HG03442 (cell line): ENCODE results near the gene ASF1A.
A peak's percentile ranks its signal among the peaks of the same experiment; 100 is the strongest.

Experiments
- ATAC-seq: cut with Tn5 transposase; IDR thresholded peaks from one replicate; pipeline ENCODE4 v1.9.1; 2021; ENCODE audit warnings: mild to moderate bottlenecking, moderate library complexity; ENCODE audit not compliant: unreplicated experiment

The ASF1A gene

DNA sequence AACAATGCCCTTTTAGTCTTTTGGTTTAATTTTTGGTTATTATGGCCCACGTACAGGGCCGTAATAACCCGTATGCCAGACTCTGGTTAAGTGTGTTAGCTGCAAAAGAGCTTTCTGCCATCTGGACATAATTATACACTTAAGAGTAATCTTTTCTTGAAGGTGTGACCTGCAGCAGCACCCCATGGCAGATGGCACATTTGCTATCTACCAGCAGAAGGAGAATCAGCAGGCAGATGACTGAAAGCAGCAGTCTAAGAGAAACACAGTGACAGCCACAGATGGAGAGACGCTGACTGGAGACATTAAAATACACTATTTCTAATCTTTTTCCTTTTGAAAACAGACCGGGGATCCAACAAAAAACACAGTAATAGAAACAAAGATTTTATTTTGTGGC, 18.7 kb downstream of the ASF1A start:
- no peak for ATAC-seq

DNA sequence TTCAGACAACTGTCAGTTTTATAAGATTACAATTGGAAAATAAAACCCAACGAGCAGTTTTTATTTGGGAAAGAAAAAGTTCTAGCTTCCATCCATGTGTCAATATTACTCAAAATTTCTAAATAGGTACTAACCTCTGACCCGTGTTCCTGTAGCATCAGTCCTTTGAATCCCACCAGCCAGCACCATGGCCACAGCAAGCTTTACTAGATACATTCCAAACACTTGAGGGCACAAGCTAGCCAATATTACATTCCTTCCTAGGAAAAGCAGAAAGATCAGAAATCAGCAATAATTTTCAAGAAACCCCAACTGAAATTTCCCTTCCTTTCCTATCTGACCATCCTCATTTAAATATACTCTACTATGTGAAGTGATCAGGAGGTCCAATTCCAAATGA, 19.2 kb downstream of the ASF1A start:
- no peak for ATAC-seq

DNA sequence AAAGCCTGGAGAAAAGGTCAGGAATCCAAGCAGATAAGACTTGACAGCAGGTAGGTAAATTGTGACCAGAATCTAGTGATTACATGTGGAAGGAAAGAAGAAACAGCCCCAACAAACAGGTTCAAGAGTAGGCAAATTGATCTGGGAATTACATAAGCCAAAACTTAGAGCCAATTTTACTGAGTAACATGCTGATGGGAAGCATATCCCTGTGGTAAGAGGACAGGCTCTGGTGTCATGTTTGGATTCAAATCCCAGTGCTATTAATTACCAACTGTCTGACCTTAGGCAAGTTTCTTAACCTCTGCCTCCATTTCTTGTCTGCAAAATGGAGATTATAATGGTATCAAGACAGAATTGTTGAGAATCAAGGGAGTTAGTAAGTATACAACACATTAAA, 20.6 kb downstream of the ASF1A start:
- no peak for ATAC-seq

DNA sequence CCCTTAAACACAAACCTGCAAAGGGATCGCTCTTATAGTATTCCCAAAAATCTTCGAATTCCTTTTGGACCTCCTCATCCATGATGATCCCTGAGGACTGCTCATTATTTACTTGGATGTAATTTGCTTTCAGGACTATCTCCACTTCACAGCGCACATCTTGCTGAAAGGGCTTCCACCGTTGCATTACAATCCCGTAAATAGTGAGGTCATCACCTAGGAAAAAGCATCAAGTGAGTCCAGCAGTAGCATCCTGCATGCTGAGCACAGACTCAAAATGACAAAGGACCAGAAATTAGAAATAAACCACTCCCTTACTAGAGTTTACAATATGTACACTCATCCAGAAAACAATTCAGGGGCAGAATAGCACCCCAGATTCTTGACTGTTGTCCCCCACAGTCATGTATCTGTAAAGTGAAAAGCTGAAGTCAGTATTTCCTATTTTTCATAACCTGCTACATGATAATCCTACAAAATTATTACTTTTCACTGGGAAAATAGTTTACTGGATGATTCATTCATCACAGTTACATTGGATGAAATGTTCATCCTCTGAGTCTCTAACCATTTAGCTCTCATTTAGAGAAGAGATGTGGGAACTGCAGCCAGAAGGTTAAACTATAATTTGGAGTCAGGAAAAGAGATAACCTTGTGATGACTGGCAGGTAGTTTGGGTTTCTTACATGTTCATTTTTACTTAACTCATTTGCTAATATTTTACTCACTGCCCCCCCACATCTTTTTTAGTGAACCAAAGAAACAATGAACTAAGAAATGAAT, 23.8 kb downstream of the ASF1A start:
- no peak for ATAC-seq

DNA sequence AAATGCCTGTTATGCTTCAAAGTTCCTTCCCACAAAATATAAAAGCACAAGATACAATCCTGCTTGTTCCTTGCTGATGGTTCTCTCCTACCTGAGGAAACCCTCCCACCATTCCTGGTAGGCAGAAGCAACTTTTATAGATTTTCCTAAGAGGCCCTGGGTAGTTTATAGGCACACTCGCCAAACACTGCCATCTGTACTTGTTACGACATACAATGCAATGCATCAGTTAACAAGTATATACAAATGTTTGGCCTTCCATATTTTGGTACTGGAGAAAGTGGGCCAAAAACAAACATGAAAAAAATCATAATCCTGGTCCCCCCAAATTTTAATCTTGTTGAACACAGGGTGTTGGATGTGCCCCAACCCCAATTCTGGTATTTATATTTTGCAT, 24.4 kb downstream of the ASF1A start:
- no peak for ATAC-seq

DNA sequence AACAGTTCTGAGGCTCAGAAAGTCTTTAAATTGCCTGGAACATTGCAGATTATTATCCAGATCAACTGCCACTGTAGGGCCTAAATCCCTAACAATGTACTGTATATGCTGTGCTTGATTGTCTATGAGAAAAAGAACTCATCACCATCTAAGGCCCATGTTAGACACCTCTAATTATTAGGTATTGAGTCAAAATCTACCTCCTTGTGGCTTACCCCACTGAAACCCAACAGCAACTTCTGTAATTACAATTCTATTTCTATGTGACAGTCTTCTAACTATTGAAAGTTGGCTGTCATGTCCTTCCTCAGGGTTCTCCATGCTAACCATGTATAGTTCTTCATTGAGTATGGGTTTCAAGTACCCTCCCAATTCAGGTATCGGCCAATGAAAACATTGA, 27.1 kb downstream of the ASF1A start:
- peak; percentile 67 for ATAC-seq

DNA sequence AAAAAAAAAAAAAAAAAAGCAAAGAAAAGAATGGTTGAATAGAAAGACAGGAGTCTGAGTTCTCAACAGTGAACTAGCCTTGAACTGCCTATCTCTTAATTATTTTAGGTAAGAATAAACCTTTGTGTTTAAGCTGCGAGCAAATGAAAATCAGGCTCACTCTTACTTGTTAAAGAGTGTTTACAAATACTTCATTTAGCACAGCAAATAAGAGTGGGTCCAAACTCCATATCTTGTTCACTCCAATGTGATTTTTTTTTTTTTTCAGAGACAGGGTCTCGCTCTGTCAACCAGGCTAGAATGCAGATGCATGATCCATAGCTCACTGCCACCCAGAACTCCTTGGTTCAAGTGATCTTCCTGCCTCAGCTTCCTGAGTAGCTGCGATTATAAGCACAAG, 29.1 kb downstream of the ASF1A start:
- ATAC-seq = no peak

DNA sequence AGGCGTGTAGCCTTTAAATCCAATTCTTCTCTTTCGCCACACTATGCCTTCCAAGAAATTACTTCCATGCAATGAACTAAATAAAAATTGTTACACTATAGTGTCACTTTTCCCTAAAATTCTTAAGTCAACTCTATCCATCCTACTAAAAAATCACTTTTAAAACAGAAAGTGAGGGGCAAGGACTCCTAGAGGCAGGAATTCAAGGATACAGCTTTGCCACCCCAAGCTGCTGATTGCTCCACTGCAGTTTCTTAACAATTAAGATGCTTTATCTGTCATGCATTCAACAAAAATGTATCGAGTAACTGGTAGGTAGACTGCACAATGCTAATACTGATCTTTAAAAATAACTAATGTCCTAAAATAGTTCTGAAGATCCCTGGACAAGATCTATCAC, 36.7 kb downstream of the ASF1A start:
- no peak for ATAC-seq

DNA sequence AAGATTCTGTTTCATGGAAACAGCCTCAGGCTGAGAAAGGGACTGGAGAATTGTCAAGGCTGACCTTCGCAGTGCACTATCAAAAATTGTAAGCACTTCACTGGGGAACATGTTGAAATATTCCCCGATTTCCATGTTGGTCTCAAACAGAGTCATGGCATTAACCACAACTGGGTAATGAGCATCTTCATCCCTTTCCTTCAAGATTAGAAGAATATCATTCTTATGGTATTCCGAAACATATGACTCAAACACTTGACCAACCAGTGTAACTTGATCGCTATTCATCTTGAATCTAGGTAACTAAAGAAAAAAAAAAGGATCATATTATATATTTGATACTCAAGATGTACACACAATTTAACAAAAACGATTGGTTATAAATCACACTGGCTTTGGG, 37.5 kb downstream of the ASF1A start:
- ATAC-seq = no peak

DNA sequence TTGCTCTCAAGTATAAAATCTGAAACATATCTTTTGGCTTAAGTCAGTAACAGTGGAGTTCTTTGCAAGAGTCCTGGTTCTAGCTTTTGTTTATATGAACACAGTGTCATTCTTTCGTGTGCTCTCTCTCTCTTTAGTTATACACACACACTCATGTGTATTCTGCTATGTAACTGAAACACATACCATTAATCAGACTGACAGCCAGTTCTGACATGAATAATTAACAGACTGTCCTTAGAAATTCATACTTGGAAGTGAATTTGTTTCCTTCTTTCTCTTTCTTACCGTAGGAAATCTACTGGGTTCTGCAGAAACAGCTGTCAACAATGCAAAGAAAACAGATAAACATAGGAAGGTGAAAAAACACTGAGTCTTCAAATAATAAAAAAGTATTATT, 38.5 kb downstream of the ASF1A start:
- ATAC-seq = no peak

DNA sequence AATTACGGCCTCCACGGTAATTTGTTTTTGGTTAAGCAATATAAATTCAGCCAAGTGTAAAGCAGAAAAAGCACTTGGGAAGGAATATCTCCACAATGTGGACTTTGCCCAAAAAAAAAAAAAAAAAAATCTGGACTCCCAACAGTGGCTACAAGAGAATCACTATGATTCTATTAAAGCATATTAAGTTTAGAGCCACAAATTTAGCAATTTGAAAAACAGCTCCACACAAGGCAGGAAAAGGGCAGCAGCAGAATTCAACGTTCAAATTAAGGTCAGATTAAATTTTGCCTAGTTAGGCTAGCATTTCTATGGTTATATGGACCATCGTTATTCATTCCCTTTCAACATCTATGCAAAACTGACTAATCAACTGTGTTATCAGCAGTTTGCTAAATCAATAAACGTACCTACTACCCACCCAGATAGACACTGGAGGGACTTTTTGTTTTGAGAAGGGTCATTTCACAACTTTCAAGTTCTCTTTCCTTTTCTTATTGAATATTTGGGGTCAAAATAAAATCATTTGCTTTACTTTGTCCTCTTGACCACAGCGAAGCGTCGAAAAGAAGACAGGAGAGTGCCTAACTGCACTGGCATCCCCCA, 40.0 kb downstream of the ASF1A start:
- no peak for ATAC-seq

DNA sequence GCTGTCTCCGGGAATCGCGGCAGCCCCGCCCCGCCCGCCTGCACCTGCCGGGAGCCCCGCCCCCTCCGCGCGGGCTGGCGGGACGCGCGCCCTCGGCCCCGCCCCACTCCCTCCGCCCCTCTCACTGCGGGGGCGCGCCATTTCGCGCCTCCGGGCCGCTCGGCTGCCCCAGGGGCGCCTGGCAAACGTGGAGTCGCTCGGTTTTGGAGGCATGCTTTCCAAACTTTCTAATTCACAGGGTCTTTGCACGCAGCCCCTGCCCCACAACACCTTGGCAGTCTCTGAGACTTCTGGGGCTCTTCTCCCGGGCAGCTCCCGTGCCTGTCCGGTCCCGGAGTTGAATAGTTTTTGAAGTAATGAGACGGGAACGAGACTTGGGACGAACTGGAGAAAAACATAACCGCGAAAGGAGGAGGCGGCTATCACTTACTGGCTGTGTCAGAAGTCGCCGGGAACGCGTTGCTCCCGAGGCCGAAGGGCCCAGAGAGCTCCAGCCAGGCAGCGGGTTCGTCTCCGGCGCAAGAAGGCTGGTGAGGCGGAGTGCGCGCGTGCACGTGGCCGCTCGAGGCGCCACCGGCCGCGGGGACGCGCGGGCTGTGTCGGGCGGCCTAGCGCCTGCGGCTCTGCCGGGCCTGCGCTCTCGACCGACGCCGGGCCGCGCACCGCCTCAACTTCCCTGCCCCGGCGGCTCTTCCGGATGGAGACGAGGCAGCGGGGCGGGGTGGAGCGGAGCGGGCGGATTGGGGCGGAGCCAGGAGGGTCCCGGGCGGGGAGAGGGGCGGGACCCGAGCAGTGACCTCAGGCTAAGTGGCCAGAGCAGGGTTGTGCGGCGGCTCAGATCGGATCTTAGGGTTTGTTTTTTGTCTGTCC, 40.7 kb downstream of the ASF1A start, which contains the start of gene MCM9:
Gene MCM9 (minus strand): TSS at position 699 of the 870 bp plus-strand sequence. CDS start 3,436 bp downstream, outside the sequence.
- ATAC-seq = peak; percentile 96

DNA sequence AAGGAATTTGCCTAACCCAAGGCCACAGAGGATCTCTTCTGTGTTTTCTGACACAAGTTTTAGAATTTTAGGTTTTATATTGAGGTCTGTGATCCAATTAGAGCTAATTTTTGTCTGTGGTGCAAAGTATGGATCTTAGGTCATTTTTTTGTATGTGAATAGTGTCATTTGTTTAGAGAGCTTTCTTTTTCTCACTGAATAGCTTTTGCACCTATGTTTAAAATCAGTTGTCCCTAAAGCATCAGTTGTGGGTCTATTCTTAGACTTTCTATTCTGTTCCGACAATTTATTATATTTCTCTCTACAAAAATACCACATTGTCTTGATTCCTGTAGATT, 41.3 kb downstream of the ASF1A start:
- peak; percentile 2 for ATAC-seq

DNA sequence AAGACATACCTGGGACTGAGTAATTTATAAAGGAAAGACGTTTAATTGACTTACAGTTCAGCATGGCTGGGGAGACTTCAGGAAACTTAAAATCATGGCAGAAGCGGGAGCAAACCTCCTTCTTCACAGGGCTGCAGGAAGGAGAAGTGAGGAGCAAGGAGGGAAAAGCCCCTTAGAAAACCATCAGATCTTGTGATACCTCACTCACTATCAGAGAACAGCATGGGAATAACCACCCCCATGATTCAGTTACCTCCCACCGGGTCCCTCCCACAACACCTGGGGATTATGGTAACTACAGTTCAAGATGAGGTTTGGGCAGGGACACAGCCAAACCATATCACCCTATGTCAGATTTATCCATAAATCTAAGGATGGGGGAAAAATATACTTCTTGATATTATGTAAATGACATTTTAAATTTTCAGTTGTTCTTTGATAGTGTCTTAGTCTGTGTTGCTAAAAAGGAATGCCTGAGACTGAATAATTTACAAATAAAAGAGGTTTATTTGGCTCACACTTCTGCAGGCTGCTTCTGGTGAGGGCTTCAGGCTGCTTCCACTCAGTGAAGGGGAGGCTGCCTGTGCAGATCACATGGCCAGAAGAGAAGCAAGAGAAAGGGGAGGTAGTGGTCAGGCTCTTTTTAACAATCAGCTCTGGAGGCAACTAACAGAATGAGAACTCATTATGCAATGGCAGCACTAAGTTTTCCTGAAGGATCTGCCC, 42.2 kb downstream of the ASF1A start:
- ATAC-seq = no peak

DNA sequence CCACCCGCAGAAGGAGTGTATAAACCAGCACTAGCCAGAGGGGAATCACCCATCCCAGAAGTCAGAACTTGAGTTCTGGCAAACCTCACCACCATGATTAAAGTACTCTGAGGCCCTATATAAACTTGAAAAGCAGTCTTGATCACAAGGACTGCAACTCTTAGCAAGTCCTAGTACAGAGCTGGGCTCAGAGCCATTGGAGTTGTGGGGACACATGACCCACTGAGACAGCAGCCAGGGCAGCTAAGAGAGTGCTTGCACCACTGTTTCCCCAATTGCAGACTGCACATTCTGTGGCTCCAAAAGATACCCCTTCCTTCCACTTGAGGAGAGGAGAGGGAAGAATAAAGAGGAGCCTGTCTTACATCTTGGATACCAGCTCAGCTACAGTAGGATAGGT, 45.7 kb downstream of the ASF1A start:
- ATAC-seq = no peak

DNA sequence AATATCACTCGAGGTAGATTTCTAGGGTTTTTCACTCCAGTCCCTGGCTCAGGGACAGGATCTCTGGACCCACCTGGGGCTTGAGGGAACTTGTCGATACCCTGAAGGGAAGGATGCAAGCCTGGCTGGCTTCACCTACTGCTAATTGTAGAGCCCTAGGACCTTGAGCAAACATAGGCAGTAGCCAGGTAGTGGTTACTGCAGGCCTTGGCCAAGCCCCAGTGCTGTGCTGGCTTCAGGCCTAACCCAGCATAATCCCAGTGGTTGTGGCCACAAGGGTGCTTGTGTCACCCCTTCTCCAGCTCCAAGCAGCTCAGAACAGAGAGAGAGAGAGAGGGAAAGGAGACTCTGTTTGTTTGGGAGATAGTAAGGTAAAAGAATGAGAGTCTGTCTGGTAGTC, 46.8 kb downstream of the ASF1A start:
- no peak for ATAC-seq

DNA sequence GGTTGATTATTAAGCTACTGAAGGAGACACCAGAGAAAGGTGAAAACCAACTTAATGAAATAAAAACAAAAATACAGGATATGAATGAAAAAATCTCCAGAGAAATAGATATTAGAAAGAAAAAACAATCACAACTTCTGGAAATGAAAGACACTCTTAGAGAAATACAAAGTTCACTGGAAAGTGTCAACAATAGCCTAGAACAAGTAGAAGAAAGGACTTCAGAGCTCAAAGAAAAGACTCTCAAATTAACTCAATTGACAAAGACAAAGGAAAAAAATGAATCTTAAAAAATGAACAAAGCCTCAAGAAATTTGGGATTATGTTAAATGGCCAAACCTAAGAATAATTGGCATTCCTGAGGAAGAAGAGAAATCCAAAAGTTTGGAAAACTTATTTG, 51.3 kb downstream of the ASF1A start:
- ATAC-seq = no peak

DNA sequence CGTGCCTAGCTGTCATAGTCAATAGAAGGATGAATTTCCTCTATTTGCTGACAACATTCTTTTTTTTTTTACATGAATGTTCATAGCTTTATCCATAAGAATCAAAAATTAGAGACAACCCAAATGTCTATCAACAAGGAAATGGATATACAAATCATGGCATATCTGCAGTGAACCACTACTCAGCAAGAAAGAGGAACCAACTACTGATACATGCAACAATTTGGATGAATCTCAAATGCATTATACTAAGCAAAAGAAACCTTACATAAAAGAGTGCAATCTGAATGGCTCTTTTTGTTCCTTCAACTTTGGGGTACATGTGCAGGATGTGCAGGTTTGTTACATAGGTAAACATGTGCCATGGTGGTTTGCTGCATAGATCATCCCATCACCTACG, 58.7 kb downstream of the ASF1A start:
- no peak for ATAC-seq

DNA sequence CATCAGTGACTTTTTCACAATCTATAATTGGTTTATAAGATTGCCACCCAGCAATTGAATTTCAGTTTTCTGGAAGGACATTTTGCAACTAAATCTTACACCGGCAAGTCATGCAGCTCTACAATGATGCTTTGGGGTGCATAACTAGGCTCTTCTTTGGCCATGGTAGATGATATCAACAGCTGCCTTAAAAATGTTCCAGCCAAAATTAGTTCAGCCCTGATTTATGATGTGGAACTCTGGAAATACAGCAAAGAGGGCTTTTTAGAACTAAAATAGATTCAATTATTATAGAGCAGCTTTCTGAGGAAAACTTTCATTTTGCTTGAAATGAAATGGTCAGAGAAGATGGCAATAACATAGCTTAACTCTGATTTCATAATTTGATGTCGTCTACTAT, 59.4 kb downstream of the ASF1A start:
- no peak for ATAC-seq
